Renal cortex interstitium (tissue), 11 donors: ENCODE data around the gene RCN2. TPM values are rescaled to one million over a fixed set of nuclear protein-coding genes. Genes with fewer than 3 reads are reported as not detected.

Experiments used
- DNase-seq, 11 donors: peaks; one replicate each; pipeline ENCODE4 v3.0.0-alpha.2; 2013; ENCODE audit warnings: low read depth in 9 of 11, low spot score in 4 of 11; ENCODE audit errors: extremely low read depth in 1 of 11
- polyA plus RNA-seq, 3 donors: library from polyadenylated mRNA; unstranded; fragments of 120-200 nt; gene quantifications; one replicate each; pipeline ENCODE4 v1.2.1, GENCODE V29; 2013; ENCODE audit not compliant: insufficient read length in 3 of 3

The RCN2 gene
- polyA plus RNA-seq, 3 donors, result 200 to 239 (median 201) TPM

DNA sequence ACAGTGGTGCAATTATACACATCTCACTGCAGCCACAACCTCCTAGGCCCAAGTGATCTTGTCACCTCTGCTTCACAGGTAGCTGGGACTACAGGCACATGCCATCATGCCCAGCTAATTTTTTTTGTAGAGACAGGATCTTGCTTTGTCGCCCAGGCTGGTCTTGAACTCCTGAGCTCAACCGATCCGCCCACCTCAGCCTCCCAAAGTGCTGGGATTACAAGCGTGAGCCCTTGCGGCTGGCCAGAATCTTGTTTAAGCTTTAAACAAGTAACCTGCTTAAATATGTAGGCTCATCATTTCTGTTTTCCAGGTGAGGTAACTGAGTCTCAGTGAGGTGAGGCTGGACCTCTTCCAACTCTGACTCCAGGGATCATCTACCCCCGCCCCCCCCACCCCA, 55.7 kb downstream of the RCN2 start:
- no peak for DNase-seq

GRCh38 chr15:76987896-76988860, 56.6 kb downstream of the RCN2 start:
- no peak for DNase-seq

- no peak for DNase-seq
Measured at GRCh38 chr15:76988867-76989780, 57.6 kb downstream of the RCN2 start.

GRCh38 chr15:76991048-76991447, 59.5 kb downstream of the RCN2 start:
- DNase-seq, result no peak

GRCh38 chr15:76991741-76992645, 60.4 kb downstream of the RCN2 start:
- DNase-seq, result no peak

GRCh38 chr15:76993114-76993725, 61.7 kb downstream of the RCN2 start:
- no peak for DNase-seq

GRCh38 chr15:76994001-76994400, 62.5 kb downstream of the RCN2 start:
- DNase-seq, result no peak

GRCh38 chr15:76994496-76994895, 62.9 kb downstream of the RCN2 start:
- no peak for DNase-seq

GRCh38 chr15:76994971-76995945, 63.7 kb downstream of the RCN2 start, which contains the start of gene PSTPIP1:
TSS of gene PSTPIP1 (plus strand) at chr15:76995126. CDS start at chr15:76995574, 448 bp downstream.
- no peak for DNase-seq

DNA sequence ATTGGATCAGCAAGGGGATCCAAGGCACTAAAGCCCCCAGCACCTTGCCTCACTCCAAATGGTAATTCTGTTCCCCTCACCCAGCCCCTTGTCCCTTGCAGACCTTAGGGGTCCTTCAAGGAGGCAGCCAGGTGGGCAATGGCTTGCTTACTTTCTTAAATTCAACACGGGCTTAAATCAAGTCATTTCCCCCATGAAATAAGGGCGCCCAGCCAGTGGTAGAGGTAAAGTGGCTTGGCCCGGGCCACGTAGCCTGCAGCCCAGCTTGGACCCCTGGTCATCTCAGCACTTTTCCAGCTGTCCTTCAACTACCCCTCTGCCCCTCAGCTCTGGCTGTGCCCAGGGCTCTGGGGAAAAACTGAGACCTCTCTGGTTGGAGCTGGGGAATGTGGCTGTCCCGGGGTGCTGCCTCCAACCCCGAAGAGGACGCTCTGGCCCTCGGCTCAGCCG, 64.6 kb downstream of the RCN2 start:
- DNase-seq, result no peak

DNA sequence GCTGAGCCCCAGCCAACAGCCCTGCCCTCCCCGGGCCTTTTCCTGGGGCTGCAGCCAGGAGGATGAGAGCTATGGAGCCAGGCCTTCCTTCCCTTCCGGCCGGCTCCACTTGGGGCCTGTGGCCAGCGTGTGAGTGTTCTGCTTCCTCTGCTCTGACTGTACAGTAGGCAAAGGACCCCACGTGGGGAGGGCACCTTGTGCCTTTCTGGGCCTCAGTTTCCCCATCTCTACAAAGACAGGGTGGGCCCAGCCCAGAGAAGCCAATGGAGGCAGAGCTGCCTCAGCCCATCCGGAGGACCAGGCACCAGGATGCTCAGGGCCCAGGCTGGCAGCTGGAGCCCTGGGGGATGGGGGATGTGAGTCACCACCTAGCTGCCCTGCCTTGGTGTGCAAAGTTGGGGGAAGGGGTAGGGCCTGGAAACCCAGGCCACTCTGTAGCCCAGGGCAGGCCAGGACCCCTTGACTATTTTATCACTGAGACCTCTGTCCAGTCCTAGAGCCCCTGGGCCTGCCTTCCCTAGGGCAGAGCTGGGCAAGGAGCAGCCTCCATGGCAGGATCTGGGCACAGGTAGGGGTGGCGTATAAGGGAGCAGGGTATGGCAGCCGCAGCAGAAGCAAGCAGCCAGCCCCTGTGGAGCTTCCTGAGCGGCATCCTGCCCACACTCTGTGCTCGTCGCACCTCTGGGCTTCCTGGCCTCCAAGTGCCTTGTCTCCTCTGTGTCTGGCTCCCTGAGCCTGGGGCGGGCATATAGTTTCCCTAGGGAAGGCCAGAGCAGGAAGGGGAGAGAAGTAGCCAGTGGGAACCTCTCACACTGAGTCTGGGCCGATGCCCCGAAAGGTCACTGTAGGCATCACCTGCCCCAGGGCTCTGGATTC, 65.2 kb downstream of the RCN2 start:
- no peak for DNase-seq

DNA sequence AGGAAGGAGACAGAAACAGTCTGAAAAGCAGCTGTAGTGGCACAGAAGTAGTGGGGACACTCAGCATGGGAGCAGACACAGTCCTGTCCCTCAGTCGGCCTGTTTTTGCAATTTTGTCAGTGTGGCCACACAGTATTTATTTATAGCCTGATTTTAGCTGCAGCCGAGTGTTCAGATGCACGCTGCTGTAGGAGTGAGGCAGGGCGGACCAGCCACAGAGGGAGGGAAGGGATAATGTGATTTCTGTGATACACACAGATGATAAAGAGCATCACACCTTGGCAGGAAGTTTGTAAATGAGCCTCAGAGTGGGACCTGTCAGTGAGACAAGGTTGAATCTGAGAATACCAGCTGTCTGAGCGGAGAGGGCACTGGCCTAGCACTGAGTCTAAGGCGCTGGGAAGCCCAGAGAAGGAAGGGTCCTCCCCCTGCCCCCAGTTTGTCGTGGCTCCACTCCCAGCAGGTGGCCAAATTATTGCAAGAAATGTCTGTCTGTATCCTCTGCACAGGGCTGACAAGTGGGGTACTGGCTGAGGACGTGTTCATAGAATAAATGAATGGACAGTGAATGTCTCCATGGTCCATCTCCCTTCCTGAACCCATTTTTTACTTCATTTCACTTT, 67.2 kb downstream of the RCN2 start:
- no peak for DNase-seq

DNA sequence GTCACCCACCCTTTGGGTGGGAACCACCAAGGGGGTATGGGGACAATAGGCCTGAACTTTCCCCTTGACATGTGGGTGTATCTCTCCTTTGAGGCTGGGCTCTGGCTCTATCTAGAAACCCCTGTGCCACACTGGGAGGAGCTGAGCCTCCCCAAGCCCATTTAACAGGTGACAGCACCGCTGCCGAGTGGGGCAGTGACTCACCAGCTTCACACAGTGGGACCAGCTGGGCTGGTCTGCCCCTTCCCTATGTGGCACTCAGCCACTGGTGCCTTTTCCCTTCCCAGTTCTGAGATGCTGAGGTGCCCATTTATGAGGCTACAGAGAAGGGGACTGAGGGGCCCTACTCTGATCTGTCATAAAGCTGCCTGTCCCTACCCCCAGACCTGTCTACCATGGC, 68.4 kb downstream of the RCN2 start:
- no peak for DNase-seq

GRCh38 chr15:77001351-77001750, 69.8 kb downstream of the RCN2 start:
- no peak for DNase-seq

GRCh38 chr15:77001966-77002365, 70.4 kb downstream of the RCN2 start:
- no peak for DNase-seq

DNA sequence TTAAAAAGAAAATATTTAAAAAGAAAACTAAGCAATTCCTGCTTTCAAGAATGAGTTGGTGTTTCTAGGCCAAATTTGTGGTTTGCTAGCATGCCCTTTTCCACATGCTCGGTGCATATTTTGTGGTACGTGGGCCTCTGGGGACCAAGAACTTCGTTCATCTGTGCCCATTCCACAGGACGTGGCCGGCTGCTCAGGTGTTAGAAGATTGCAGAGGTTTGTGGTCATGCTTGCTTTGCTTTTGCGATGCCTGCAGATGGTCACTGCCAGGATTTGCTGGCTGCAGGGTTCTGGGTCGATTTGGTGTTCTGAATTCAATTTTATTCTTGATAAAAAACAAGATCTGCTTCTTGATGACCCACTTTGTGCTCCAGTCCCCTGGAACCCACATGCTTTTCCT, 70.9 kb downstream of the RCN2 start:
- DNase-seq, result no peak
